NCI-H1930 (cell line): ENCODE measurements around the gene RASGEF1C.
"Not testable (repeated sequence)": the region's sequence is repeated elsewhere in the genome, so short reads cannot be mapped to it uniquely, and the experiment has no call there.

ENCODE experiments used
- DNase-seq, 2 experiments: peaks; one replicate each; lab custom pipeline; 2025; lab: John Stamatoyannopoulos, UW

The RASGEF1C gene

GRCh38 chr5:180135967-180136629 lies 72.9 kb downstream of the RASGEF1C start:
- no peak for DNase-seq

GRCh38 chr5:180135128-180135955 lies 73.7 kb downstream of the RASGEF1C start:
- no peak for DNase-seq

- DNase-seq = no peak
Measured at GRCh38 chr5:180133971-180134508, 75.0 kb downstream of the RASGEF1C start.

- no peak for DNase-seq
Measured at GRCh38 chr5:180133551-180133950, 75.5 kb downstream of the RASGEF1C start.

GRCh38 chr5:180133060-180133459 lies 76.0 kb downstream of the RASGEF1C start:
- DNase-seq = no peak

GRCh38 chr5:180130876-180131740 lies 77.9 kb downstream of the RASGEF1C start:
- DNase-seq = no peak

- DNase-seq = no peak
Measured at GRCh38 chr5:180130291-180130869, 78.6 kb downstream of the RASGEF1C start.

- DNase-seq = no peak
Measured at GRCh38 chr5:180129291-180130190, 79.5 kb downstream of the RASGEF1C start.

- DNase-seq = no peak
Measured at GRCh38 chr5:180128671-180129261, 80.2 kb downstream of the RASGEF1C start.

GRCh38 chr5:180127682-180128670 lies 81.0 kb downstream of the RASGEF1C start:
- no peak for DNase-seq

- DNase-seq = no peak
Measured at GRCh38 chr5:180126716-180127681, 82.0 kb downstream of the RASGEF1C start.

GRCh38 chr5:180126156-180126555 lies 82.9 kb downstream of the RASGEF1C start:
- not testable (repeated sequence) for DNase-seq

- DNase-seq = not testable (repeated sequence)
Measured at GRCh38 chr5:180124662-180125061, 84.3 kb downstream of the RASGEF1C start.

- no peak for DNase-seq
Measured at GRCh38 chr5:180122875-180123274, 86.1 kb downstream of the RASGEF1C start.

GRCh38 chr5:180121826-180122413 lies 87.1 kb downstream of the RASGEF1C start:
- no peak for DNase-seq

- DNase-seq = no peak
Measured at GRCh38 chr5:180120237-180121101, 88.5 kb downstream of the RASGEF1C start.

GRCh38 chr5:180119903-180120236 lies 89.1 kb downstream of the RASGEF1C start:
- no peak for DNase-seq
